PFSK-1 (cell line): ENCODE data around the gene KCNH1. TPM values are rescaled to one million over a fixed set of nuclear protein-coding genes. Genes with fewer than 3 reads are reported as not detected.
A peak's percentile ranks its signal among the peaks of the same experiment; 100 is the strongest.

Experiments used
- FOXP2 ChIP-seq: optimal IDR thresholded peaks from 2 replicates; pipeline ENCODE3; 2011; ENCODE audit warnings: borderline replicate concordance, control low read depth, inconsistent platforms; ENCODE audit not compliant: insufficient read depth; ENCODE audit errors: extremely low read length, extremely low read depth
- POLR2AphosphoS5 ChIP-seq: IDR thresholded peaks from 2 replicates; pipeline ENCODE4 v1.6.1; 2012; ENCODE audit warnings: low read depth, mild to moderate bottlenecking, control low read depth, low read length, moderate library complexity
- REST ChIP-seq, 2 experiments: IDR thresholded peaks; 2 replicates each; pipeline versions ENCODE4 v1.6.1 to v1.8.0; 2011 to 2012; ENCODE audit warnings: low read depth in 2 of 2, low read length in 2 of 2, control low read depth in 1 of 2, inconsistent platforms in 1 of 2, mild to moderate bottlenecking in 1 of 2, moderate library complexity in 1 of 2; ENCODE audit not compliant: insufficient read depth in 1 of 2
- SIN3A ChIP-seq: IDR thresholded peaks from 2 replicates; pipeline ENCODE4 v1.6.1; 2012; ENCODE audit warnings: mild to moderate bottlenecking, low read length, moderate library complexity, borderline replicate concordance; ENCODE audit not compliant: insufficient read depth
- TAF1 ChIP-seq: IDR thresholded peaks from 2 replicates; pipeline ENCODE4 v1.6.1; 2012; ENCODE audit warnings: low read length, control low read depth, borderline replicate concordance; ENCODE audit not compliant: insufficient read depth
- polyA plus RNA-seq: library from polyadenylated mRNA; unstranded; fragments of >200 nt; gene quantifications from one replicate; pipeline ENCODE4 v1.2.1, GENCODE V29; 2012; ENCODE audit warnings: low read depth, missing spikeins; ENCODE audit not compliant: insufficient read length

KCNH1 gene
- polyA plus RNA-seq, result not detected

- TF ChIP-seq TAF1 (no peak), FOXP2 (peak; percentile 72)
These were observed at the start of gene KCNH1 for GRCh38 chr1:211133836-211134669. TSS of gene KCNH1 (minus strand) at chr1:211134148. CDS start at chr1:211133945, 203 bp downstream.

- TF ChIP-seq POLR2AphosphoS5, result no peak
- no peak for TF ChIP-seq SIN3A
- no peak for TF ChIP-seq FOXP2
- TF ChIP-seq TAF1, result no peak
- no peak for TF ChIP-seq REST (IDR thresholded peaks at IDR 0.05; ENCODE audit: insufficient read depth in 1 of 2, low read depth in 2 of 2, low read length in 2 of 2)
These were observed 48.8 kb upstream of the KCNH1 start for GRCh38 chr1:211182746-211183145.

GRCh38 chr1:211174375-211174774 lies 40.4 kb upstream of the KCNH1 start:
- TF ChIP-seq REST (IDR thresholded peaks at IDR 0.05; ENCODE audit: insufficient read depth in 1 of 2, low read depth in 2 of 2, low read length in 2 of 2), result no peak
- no peak for TF ChIP-seq POLR2AphosphoS5
- no peak for TF ChIP-seq TAF1
- TF ChIP-seq FOXP2, result no peak
- no peak for TF ChIP-seq SIN3A

GRCh38 chr1:211172657-211173056 lies 38.7 kb upstream of the KCNH1 start:
- TF ChIP-seq FOXP2, result no peak
- no peak for TF ChIP-seq TAF1
- no peak for TF ChIP-seq REST (IDR thresholded peaks at IDR 0.05; ENCODE audit: insufficient read depth in 1 of 2, low read depth in 2 of 2, low read length in 2 of 2)
- TF ChIP-seq POLR2AphosphoS5, result no peak
- no peak for TF ChIP-seq SIN3A

- TF ChIP-seq POLR2AphosphoS5, result no peak
- no peak for TF ChIP-seq FOXP2
- TF ChIP-seq REST (IDR thresholded peaks at IDR 0.05; ENCODE audit: insufficient read depth in 1 of 2, low read depth in 2 of 2, low read length in 2 of 2), result no peak
- TF ChIP-seq SIN3A, result no peak
- no peak for TF ChIP-seq TAF1
These were observed 35.4 kb upstream of the KCNH1 start for GRCh38 chr1:211169353-211169752.
